Fibroblast of peridontal ligament (primary cell): ENCODE results near the gene SLC39A7.

ENCODE experiments used
- DNase-seq: peaks from one replicate; pipeline ENCODE4 v3.0.0-alpha.2; 2010; ENCODE audit errors: extremely low read depth

SLC39A7 gene

GRCh38 chr6:33190504-33191107 lies 10.1 kb upstream of the SLC39A7 start:
- DNase-seq: no peak

DNA sequence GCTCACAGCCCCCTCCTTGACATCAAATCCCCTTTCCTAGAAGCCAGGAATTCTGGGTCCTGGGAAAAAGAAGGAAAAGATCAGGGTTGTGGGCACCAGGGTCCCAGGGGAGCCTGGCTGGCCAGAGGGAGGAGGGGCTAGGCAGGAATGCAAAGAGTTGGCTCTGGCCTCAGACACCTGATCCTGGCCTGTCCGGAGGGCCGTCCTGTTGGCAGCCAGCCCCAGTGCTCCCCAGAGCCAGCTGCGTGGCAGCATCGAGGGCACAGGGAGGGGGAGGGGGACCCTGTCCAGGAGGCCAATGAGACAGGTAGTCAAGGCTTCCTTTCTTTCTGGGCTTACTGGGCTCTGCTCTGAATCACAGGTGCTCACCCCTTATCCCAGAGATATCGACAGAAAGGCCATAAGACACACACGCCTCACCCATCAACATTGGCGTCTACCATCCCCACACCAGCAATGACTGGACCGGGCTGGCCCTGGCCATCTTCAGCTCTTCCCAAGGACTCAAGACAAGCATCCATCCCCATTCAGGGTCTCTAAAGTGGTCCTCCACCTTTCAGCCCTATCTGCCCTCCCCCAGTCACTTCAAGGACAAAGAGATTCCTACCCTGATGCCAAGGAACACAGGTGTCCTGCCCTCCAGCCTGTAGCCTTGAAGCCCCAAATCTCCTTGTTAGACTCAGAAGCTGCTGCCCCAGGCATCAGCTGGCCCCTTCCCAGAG lies 9.1 kb upstream of the SLC39A7 start:
- DNase-seq: no peak

DNA sequence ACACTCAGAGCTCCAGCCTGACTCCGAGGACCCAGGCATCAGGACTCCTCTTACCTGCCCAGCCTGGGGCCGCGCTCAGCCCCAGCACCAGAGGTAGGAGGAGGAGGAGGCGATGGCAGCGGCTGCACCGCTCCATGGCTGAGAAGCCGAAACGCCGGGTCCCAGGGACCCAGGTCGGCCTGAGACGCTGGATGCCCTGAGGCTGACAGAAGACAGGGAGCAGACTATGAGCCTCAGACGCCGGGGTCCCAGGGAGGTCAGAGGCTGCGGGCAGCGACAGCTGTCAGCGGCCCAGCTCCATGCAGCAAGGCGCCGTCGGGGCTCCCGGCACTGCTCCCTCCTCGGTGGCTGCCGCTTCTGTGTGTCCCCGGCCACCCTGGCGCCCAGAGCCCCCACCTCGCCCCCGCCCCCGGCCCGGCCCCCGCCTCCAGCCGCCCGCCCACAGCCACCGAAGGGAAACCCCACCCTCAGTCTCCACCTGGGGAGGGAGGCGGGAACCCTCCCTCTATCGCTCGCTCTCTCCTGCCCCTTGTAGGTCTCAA lies 8.5 kb upstream of the SLC39A7 start, which contains the start of gene COL11A2:
Gene COL11A2 (minus strand): TSS at position 363 of the 542 bp plus-strand sequence. CDS start 227 bp downstream, at position 136.
- DNase-seq: no peak

- DNase-seq: no peak
These were observed 7.7 kb upstream of the SLC39A7 start for GRCh38 chr6:33192671-33193602.

DNA sequence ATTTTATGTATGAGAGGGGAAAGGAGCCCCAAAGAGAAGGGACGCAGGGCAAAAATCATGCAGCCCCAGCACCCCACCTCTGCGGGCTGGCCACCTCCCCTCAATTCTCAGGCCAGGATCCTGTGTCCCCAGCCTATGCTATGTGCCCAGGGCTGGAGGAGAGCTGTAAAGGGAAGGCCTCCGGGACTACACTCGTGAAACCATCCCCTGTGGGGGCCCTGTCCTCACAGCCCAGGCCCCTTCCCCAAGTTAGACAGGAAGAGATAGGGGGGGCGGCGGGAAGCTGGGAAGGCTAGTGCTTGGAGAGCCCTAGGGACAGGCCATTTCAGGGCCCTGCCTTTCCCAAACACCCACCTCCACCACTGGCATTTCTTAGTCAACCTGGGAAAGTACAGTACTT lies 7.0 kb upstream of the SLC39A7 start:
- DNase-seq: no peak

GRCh38 chr6:33194431-33194979 lies 6.2 kb upstream of the SLC39A7 start:
- no peak for DNase-seq

- DNase-seq: no peak
These were observed 5.1 kb upstream of the SLC39A7 start for GRCh38 chr6:33195304-33196165.

DNA sequence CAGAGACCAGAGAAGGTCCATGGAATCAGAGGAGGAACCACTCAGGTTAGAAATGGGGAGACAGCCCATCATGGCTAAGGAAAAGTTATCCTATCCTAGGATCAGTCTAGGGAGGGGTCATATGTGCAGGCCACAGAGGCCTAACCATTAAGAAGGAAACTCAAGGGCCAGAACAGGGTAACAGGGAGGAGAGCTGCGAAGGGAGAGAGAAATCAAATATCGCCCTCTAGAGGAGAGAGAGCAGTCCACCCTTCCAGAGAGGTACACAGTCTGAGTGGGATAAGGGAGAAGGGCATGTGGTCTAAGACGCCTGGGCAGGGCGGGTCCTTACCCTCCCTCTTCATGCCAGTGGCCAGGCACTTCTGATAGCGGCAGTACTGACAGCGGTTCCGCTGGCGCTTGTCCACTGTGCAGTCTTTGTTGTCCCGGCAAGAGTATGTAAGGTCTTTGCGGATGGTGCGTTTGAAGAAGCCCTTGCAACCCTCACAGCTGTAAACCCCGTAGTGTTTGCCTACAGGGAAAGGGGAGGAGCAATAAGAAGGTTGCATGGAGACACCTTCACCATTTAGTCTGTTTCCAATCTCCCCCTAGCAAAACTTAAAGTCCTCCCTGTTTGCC lies 3.1 kb upstream of the SLC39A7 start:
- DNase-seq: peak; percentile 68

DNA sequence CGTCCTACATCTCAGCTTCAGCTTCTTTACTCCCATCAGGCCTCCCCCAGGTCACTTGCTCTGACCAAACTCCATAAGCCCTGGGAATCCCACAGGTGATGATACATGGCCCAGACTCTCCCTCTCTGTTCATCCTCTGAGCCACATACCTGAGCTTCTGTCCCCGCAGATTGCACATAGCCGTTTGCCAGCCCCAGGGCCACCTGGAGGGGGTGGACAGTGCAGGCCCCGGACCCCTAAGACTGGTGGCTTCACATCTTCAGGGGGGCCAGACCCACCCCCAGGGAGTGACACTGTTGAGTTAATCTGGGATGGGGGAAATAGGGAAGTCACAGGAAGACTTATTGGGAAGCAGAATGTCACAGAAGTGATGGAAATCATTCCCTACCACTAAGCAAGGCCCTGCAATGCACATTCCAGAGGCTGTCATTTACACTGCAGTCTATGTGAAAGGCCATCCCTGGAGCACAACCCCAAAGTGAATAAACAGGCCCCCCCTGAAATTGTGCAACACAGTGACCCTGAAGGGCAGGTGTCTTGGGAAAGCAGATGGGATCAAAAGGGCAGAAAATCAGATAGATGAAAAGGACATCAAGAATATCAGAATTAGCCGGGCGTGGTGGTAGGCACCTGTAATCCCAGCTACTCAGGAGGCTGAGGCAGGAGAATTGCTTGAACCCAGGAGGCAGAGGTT lies 2.4 kb upstream of the SLC39A7 start:
- no peak for DNase-seq

DNA sequence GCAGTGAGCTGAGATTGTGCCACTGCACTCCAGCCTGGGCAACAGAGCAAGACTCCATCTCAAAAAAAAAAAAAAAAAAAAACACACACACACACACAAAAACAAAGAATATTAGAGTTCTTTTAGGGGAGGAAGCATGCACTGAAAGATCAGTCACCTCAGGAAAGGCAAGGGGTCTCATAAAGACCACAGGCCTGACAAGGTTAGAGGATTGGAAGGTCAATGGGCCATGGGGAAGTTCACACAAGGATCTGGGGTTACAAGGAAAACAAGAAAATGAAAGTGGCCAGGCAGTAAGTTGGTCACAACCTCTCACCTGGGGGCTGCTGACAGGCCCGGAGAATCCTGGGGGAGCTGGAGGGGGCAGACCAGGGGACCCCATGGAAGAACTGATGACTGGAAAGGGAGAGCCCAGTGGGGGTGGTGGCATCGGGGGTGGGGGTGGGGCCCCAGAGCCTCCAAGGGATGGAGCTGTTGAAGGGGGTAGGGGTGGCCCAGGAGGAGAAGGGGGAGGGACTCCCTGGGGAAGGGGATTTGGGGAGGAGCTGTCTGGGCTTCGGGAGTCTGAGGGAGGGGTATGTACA lies 1.7 kb upstream of the SLC39A7 start:
- DNase-seq: no peak

DNA sequence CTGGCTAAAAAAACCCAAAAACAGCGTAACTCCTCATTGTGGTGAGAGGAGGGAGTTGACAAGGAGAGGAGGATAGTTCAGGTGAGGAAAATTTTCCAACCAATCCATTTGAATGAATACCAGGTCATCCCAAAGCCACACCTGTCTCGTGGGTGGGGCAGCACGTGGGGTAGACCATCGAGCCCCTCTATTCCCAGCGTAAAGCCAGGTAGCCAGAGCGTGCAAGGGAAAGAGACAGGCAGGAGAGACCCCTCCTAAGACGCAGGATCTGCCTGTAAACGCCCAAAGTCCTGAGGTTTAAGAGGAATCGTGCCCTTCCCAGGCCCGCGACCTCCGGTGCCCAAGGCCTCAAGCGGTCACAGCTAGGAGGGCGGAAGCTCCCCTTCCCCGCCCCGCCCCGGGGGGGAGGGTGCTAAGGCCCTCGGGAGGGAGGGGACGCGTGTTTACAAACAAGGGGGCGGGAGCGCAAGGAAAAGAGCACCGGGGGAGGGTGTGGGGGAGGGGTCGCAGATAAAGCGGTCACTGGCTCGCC lies 914 bp upstream of the SLC39A7 start:
- peak; percentile 35 for DNase-seq

DNA sequence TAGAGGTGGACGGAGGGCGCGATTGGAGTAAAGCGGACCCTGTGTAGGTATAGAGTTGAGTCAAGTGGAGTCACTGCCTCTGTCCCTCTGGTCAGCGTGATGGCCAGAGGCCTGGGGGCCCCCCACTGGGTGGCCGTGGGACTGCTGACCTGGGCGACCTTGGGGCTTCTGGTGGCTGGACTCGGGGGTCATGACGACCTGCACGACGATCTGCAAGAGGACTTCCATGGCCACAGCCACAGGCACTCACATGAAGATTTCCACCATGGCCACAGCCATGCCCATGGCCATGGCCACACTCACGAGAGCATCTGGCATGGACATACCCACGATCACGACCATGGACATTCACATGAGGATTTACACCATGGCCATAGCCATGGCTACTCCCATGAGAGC lies 479 bp downstream of the SLC39A7 start:
- DNase-seq: no peak

DNA sequence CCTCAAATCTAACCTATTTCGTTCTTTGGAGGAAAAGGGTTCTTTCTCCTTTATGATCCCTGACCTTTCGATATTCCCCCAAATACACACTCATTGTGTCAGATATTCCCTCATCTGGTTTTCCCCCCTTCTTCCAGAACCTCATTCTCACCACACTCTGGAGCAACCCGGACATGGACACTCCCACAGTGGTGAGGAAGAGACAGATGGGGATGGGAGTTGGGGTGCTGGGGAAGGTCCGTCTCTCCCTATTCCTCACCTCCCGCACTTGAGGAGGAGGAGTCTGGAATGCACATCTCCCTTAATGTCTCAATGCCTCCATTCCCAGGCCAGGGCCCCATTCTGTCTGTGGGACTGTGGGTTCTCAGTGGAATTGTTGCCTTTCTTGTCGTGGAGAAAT lies 1.3 kb downstream of the SLC39A7 start:
- no peak for DNase-seq

- DNase-seq: no peak
These were observed 2.1 kb downstream of the SLC39A7 start for GRCh38 chr6:33202799-33203198.

- DNase-seq: no peak
These were observed 2.9 kb downstream of the SLC39A7 start for GRCh38 chr6:33203443-33204164.

DNA sequence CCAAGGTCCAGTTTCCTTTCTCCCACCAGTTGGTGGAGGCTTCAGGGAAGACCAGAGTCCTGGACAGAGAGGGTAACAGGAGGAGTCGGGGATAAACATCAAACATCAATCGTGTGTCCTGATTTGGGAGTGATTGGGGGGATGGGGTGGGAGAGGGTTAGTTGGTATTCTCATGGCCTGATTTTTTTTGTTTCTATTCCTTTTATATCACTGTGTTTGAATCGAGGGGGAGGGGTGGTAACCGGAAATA lies 3.4 kb downstream of the SLC39A7 start:
- DNase-seq: no peak

- DNase-seq: peak; percentile 81
These were observed 3.9 kb downstream of the SLC39A7 start, which contains the start of gene HSD17B8 for GRCh38 chr6:33204415-33205190. Gene HSD17B8, plus strand, starts transcription at chr6:33204655. Its CDS starts 14 bp downstream, at chr6:33204669.
